ENCODE results near the gene PDGFRB.

DNA sequence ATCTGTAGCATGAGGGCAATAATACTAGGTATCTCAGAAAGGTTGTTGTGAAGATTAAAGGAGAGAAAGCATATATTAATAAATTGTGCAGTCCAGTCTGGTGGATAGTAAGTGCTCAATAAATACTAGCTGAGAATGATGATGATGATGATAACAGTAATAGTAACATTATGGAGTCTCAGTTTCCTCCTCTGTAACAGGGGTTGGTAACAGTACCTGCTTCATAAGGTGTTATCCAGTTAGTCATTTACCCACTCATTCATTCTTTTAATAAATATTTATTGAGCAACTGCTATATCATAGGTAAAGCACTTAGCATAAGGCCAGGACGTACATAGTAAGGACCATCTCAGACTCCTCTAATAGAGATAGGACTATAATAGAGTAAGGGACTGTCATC lies 41.8 kb upstream of the PDGFRB start:
- TF ChIP-seq, protein P1, sequence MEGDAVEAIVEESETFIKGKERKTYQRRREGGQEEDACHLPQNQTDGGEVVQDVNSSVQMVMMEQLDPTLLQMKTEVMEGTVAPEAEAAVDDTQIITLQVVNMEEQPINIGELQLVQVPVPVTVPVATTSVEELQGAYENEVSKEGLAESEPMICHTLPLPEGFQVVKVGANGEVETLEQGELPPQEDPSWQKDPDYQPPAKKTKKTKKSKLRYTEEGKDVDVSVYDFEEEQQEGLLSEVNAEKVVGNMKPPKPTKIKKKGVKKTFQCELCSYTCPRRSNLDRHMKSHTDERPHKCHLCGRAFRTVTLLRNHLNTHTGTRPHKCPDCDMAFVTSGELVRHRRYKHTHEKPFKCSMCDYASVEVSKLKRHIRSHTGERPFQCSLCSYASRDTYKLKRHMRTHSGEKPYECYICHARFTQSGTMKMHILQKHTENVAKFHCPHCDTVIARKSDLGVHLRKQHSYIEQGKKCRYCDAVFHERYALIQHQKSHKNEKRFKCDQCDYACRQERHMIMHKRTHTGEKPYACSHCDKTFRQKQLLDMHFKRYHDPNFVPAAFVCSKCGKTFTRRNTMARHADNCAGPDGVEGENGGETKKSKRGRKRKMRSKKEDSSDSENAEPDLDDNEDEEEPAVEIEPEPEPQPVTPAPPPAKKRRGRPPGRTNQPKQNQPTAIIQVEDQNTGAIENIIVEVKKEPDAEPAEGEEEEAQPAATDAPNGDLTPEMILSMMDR (IDR thresholded peaks at IDR 0.05), result no peak
- no peak for TF ChIP-seq POLR2AphosphoS5 (IDR thresholded peaks at IDR 0.05)
